ENCODE results near the gene OLFM4.

OLFM4 gene

DNA sequence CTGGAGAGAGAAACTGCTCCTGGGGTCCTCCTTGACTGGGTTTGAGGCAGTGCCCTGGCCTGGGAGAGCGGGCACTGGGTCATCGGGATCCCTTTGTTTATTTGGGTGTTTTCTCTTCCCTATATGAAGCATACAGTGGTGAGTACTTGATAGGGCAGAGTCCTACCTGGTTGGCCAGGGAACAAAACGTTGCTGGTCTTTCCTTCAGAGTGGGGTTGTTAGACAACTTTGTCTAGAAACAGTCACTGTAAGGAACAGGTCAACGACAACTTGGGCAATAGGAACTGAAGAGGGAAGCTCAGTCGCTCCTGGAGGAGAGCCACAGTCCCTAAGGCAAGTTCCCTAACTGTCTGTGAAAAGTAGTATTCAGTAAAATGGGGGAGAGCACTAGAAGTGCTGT, 550 bp upstream of the OLFM4 start:
- no peaks in the 10 kb centered on the region for H3K4me1 ChIP-seq
- no peak for DNase-seq
- H3K27me3 ChIP-seq, result no peaks in the 10 kb centered on the region
- intact Hi-C loops (cut with DNase I; ENCODE audit: low total_unique reads), result no loop called here
- no peak overlapping the region for H3K4me3 ChIP-seq
- H3K27ac ChIP-seq, result no peak overlapping the region
- no peaks in the 10 kb centered on the region for H3K36me3 ChIP-seq
- TF ChIP-seq, protein P1, sequence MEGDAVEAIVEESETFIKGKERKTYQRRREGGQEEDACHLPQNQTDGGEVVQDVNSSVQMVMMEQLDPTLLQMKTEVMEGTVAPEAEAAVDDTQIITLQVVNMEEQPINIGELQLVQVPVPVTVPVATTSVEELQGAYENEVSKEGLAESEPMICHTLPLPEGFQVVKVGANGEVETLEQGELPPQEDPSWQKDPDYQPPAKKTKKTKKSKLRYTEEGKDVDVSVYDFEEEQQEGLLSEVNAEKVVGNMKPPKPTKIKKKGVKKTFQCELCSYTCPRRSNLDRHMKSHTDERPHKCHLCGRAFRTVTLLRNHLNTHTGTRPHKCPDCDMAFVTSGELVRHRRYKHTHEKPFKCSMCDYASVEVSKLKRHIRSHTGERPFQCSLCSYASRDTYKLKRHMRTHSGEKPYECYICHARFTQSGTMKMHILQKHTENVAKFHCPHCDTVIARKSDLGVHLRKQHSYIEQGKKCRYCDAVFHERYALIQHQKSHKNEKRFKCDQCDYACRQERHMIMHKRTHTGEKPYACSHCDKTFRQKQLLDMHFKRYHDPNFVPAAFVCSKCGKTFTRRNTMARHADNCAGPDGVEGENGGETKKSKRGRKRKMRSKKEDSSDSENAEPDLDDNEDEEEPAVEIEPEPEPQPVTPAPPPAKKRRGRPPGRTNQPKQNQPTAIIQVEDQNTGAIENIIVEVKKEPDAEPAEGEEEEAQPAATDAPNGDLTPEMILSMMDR (IDR thresholded peaks at IDR 0.05), result no peak
- H3K9me3 ChIP-seq, result no peaks in the 10 kb centered on the region

DNA sequence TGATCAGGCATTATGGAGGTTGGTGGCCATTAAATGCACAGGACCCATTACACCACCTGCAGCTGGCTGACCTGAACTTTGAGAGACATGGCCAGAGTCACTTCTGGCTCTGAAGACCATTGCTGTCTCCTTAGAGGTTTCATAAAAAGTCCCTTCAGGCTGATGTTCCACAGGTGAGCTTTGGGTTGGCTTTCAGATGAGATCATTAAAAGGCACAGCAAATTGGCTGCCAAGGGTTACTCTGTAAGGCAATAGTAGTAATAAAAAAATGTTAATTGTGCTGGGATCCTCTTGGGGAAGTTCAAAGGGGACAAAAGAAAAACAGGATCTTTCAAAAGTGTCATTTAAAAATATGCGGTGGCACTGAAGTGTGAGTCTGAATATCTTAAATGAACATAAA, 4.2 kb downstream of the OLFM4 start:
- no peak for DNase-seq
- H3K27ac ChIP-seq, result no peak overlapping the region
- TF ChIP-seq, protein P1 (IDR thresholded peaks at IDR 0.05), result no peak
- H3K36me3 ChIP-seq, result no peaks in the 10 kb centered on the region
- H3K4me3 ChIP-seq, result no peak overlapping the region
- no peaks in the 10 kb centered on the region for H3K9me3 ChIP-seq
- H3K27me3 ChIP-seq, result no peaks in the 10 kb centered on the region
- H3K4me1 ChIP-seq, result no peaks in the 10 kb centered on the region
- intact Hi-C loops (cut with DNase I; ENCODE audit: low total_unique reads), result no loop called here

GRCh38 chr13:53038993-53039392, 10.4 kb downstream of the OLFM4 start:
- intact Hi-C loops (cut with DNase I; ENCODE audit: low total_unique reads), result no loop called here
- no peak overlapping the region for H3K27ac ChIP-seq
- H3K9me3 ChIP-seq, result no peaks in the 10 kb centered on the region
- no peaks in the 10 kb centered on the region for H3K4me1 ChIP-seq
- no peak for DNase-seq
- no peaks in the 10 kb centered on the region for H3K27me3 ChIP-seq
- H3K4me3 ChIP-seq, result no peak overlapping the region
- H3K36me3 ChIP-seq, result no peaks in the 10 kb centered on the region
- TF ChIP-seq, protein P1 (IDR thresholded peaks at IDR 0.05), result no peak

DNA sequence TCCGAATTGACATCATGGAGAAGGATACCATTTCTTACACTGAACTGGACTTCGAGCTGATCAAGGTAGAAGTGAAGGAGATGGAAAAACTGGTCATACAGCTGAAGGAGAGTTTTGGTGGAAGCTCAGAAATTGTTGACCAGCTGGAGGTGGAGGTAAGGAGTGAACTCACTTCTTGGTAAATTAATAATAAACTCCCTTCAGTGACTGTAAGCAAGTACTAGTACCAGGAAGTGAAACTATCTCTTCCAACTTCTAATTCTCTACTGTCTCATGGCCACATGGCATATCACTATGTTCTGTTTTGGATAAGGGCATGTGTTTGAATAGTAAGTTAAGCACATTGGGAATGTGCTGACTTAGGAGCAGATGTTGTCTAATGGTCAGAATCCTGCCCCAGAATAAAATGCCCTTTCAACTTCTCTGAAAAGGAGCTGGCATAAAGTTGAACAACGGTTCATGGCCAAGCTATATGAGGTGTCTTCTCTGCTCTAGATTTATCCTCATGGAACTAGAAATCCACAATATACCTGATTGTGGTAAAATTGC, 13.4 kb downstream of the OLFM4 start:
- intact Hi-C loops (cut with DNase I; ENCODE audit: low total_unique reads), result no loop called here
- H3K4me3 ChIP-seq, result no peak overlapping the region
- DNase-seq, result no peak
- no peaks in the 10 kb centered on the region for H3K9me3 ChIP-seq
- H3K27ac ChIP-seq, result no peak overlapping the region
- H3K36me3 ChIP-seq, result no peaks in the 10 kb centered on the region
- TF ChIP-seq, protein P1 (IDR thresholded peaks at IDR 0.05), result no peak
- peaks cover 0 to 5% (median 0%) of the 10 kb centered on the region in 4 donors for H3K4me1 ChIP-seq
- H3K27me3 ChIP-seq, result no peaks in the 10 kb centered on the region

DNA sequence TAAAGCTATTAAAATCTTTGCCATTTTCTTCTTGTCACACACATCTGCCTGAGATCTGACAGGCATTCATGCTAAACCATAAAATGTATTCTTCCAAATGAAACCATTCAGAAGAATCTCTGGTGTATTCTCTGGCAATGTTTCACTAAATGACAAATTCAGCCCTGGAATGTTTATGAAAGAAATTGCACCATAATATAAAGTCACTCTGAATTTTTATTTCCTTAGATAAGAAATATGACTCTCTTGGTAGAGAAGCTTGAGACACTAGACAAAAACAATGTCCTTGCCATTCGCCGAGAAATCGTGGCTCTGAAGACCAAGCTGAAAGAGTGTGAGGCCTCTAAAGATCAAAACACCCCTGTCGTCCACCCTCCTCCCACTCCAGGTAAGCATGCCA, 14.3 kb downstream of the OLFM4 start:
- DNase-seq, result no peak
- Histone ChIP-seq H3K36me3 (no peaks in the 10 kb centered on the region), H3K27me3 (no peaks in the 10 kb centered on the region), H3K27ac (no peak overlapping the region), H3K4me3 (no peak overlapping the region), H3K9me3 (no peaks in the 10 kb centered on the region), H3K4me1 (peaks cover 0 to 5% (median 0%) of the 10 kb centered on the region in 4 donors)
- TF ChIP-seq, protein P1 (IDR thresholded peaks at IDR 0.05), result no peak
- intact Hi-C loops (cut with DNase I; ENCODE audit: low total_unique reads), result no loop called here

- Histone ChIP-seq H3K4me1 (peaks cover 0 to 5% (median 0%) of the 10 kb centered on the region in 4 donors), H3K4me3 (no peak overlapping the region), H3K36me3 (no peaks in the 10 kb centered on the region), H3K27ac (no peak overlapping the region), H3K27me3 (no peaks in the 10 kb centered on the region), H3K9me3 (no peaks in the 10 kb centered on the region)
- no peak for DNase-seq
- intact Hi-C loops (cut with DNase I; ENCODE audit: low total_unique reads), result no loop called here
- TF ChIP-seq, protein P1 (IDR thresholded peaks at IDR 0.05), result no peak
Measured at GRCh38 chr13:53043398-53043797, 14.8 kb downstream of the OLFM4 start.
